HL-60 (cell line): ENCODE data around the gene COPG1.

ENCODE experiments used
- DNase-seq, 2 experiments: peaks; one replicate each; pipeline ENCODE4 v3.0.0-alpha.2; 2010 to 2020; ENCODE audit warnings: low read depth in 1 of 2, low spot score in 1 of 2
- H3K27ac ChIP-seq: fragments of 250-450 bp; sonication (Bioruptor Pico); replicated peaks from 2 replicates; pipeline ENCODE4 v1.5.1; 2020; ENCODE audit warnings: mild to moderate bottlenecking, moderate library complexity
- H3K27me3 ChIP-seq: fragments of 250-450 bp; sonication (Bioruptor Pico); 2 replicates; pipeline ENCODE4 v1.5.1; 2021; ENCODE audit warnings: mild to moderate bottlenecking, moderate library complexity; ENCODE audit not compliant: insufficient read depth, poor library complexity, severe bottlenecking
- H3K4me3 ChIP-seq: replicated peaks from 2 replicates; pipeline ENCODE4 v1.5.1; 2011; ENCODE audit warnings: mild to moderate bottlenecking, control low read depth, low read length; ENCODE audit not compliant: insufficient read depth
- GABPA ChIP-seq: IDR thresholded peaks from 2 replicates; pipeline ENCODE4 v1.6.1; 2012; ENCODE audit warnings: low read depth
- POLR2AphosphoS5 ChIP-seq: IDR thresholded peaks from 2 replicates; pipeline ENCODE4 v1.6.1; 2012; ENCODE audit warnings: low read depth
- SPI1 ChIP-seq: IDR thresholded peaks from 2 replicates; pipeline ENCODE4 v1.6.1; 2012; ENCODE audit warnings: low read depth, mild to moderate bottlenecking, borderline replicate concordance
- TF ChIP-seq, protein P1 (sequence below): IDR thresholded peaks from 2 replicates; pipeline ENCODE4 v1.6.1; 2012; ENCODE audit warnings: low read depth; ENCODE audit not compliant: insufficient replicate concordance
- TF ChIP-seq, protein P2 (sequence below): IDR thresholded peaks from one replicate; pipeline ENCODE4 v1.5.1; 2011; ENCODE audit warnings: low read length, control low read depth, inconsistent platforms; ENCODE audit not compliant: insufficient read depth

Gene COPG1

DNA sequence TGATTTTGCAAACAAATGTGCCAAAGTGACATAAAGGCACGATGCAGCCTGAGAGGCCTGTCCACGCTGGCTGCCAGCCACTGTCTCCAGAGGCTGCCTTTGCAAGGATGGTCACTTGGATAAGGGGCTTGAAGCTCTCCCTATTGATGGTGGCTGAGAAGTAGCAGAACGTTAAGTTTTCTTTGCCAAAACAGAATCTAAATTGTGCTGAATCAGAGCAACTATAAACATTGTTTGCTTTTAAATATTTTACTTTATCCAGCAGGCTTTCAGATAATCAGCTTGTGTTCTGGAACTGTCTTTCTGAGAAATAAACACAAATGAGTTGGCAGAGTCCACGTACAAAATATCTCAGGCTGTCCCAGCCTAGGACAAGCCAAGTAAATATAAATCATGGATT, 41.9 kb upstream of the COPG1 start:
- no peak for DNase-seq
- TF ChIP-seq GABPA, result no peak
- TF ChIP-seq, protein P1, sequence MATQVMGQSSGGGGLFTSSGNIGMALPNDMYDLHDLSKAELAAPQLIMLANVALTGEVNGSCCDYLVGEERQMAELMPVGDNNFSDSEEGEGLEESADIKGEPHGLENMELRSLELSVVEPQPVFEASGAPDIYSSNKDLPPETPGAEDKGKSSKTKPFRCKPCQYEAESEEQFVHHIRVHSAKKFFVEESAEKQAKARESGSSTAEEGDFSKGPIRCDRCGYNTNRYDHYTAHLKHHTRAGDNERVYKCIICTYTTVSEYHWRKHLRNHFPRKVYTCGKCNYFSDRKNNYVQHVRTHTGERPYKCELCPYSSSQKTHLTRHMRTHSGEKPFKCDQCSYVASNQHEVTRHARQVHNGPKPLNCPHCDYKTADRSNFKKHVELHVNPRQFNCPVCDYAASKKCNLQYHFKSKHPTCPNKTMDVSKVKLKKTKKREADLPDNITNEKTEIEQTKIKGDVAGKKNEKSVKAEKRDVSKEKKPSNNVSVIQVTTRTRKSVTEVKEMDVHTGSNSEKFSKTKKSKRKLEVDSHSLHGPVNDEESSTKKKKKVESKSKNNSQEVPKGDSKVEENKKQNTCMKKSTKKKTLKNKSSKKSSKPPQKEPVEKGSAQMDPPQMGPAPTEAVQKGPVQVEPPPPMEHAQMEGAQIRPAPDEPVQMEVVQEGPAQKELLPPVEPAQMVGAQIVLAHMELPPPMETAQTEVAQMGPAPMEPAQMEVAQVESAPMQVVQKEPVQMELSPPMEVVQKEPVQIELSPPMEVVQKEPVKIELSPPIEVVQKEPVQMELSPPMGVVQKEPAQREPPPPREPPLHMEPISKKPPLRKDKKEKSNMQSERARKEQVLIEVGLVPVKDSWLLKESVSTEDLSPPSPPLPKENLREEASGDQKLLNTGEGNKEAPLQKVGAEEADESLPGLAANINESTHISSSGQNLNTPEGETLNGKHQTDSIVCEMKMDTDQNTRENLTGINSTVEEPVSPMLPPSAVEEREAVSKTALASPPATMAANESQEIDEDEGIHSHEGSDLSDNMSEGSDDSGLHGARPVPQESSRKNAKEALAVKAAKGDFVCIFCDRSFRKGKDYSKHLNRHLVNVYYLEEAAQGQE, result no peak
- TF ChIP-seq SPI1, result no peak
- no peak for TF ChIP-seq POLR2AphosphoS5
- TF ChIP-seq, protein P2, sequence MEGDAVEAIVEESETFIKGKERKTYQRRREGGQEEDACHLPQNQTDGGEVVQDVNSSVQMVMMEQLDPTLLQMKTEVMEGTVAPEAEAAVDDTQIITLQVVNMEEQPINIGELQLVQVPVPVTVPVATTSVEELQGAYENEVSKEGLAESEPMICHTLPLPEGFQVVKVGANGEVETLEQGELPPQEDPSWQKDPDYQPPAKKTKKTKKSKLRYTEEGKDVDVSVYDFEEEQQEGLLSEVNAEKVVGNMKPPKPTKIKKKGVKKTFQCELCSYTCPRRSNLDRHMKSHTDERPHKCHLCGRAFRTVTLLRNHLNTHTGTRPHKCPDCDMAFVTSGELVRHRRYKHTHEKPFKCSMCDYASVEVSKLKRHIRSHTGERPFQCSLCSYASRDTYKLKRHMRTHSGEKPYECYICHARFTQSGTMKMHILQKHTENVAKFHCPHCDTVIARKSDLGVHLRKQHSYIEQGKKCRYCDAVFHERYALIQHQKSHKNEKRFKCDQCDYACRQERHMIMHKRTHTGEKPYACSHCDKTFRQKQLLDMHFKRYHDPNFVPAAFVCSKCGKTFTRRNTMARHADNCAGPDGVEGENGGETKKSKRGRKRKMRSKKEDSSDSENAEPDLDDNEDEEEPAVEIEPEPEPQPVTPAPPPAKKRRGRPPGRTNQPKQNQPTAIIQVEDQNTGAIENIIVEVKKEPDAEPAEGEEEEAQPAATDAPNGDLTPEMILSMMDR, result no peak
- no peak overlapping the region for H3K27ac ChIP-seq
- no peak overlapping the region for H3K4me3 ChIP-seq
- H3K27me3 ChIP-seq, result no peaks in the 10 kb centered on the region

DNA sequence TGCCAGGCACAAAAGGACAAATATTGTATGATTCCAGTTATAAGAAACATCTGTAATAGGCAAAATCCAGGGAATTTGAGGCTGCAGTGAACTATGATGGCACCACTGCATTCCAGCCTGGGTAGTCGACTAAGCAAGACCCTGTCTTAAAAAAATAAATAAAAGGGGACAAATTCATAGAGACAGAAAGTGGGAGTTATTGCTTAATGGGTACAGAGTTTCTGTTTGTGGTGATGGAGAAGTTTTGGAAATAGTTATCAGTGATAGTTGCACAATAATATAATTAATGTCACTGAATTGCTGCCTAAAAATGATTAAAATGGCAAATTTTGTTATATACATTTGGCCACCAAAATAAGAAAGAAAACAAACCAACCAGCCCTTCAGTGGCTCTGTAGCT, 38.1 kb upstream of the COPG1 start:
- Histone ChIP-seq H3K27ac (no peak overlapping the region), H3K4me3 (no peak overlapping the region), H3K27me3 (no peaks in the 10 kb centered on the region)
- DNase-seq, result no peak
- no peak for TF ChIP-seq GABPA
- no peak for TF ChIP-seq SPI1
- no peak for TF ChIP-seq POLR2AphosphoS5

DNA sequence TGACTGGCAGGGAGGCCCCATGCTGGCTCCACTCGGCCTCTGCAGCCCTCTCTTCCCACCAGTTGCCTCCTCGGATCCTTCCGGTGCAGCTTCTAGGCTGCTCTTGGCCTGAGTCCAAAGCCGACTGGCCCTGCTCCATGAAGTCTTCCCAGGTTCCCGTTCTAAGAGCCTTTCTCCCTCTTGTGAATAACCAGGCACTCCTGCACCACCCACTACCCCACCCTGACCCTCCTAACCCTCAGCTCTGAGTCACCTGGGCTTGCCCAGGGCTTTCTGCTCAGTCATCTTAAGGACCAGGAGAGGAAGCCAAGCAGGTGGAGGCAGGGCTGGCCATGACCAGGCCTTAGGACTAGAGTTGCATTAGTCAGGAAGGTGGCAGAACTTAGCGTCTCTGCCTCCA, 37.6 kb upstream of the COPG1 start:
- Histone ChIP-seq H3K27ac (no peak overlapping the region), H3K27me3 (no peaks in the 10 kb centered on the region), H3K4me3 (no peak overlapping the region)
- TF ChIP-seq SPI1 (no peak), POLR2AphosphoS5 (no peak), GABPA (no peak)
- TF ChIP-seq, protein P2, result no peak
- TF ChIP-seq, protein P1, result no peak
- DNase-seq, result peak in 1 of 2 experiments; percentile 51

DNA sequence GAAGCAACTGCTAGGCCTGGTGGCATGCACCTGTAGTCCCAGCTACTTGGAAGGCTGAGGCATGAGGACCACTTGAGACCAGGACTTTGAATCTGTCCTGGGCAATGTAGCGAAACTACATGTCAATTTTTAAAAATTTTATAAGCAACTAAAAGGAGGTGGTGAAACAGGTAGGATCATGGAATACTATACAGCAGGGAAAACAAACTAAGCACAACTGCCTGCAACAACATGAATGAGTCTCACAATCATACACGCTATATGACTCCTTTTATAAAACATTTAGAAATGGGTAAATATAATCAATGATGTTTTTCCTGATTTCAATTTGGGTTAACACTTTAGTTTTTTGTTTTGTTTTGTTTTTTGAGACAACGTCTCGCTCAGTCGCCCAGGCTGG, 36.2 kb upstream of the COPG1 start:
- no peaks in the 10 kb centered on the region for H3K27me3 ChIP-seq

More for the DNA sequence above, 36.2 kb upstream of the COPG1 start:
- Histone ChIP-seq H3K4me3 (no peak overlapping the region), H3K27ac (no peak overlapping the region)
- no peak for DNase-seq
- TF ChIP-seq, protein P2, result no peak
- TF ChIP-seq GABPA (no peak), SPI1 (no peak), POLR2AphosphoS5 (no peak)
- TF ChIP-seq, protein P1, result no peak
